Ascending aorta (tissue), 2 donors: ENCODE data around the gene TNFRSF18. TPM values are rescaled to one million over a fixed set of nuclear protein-coding genes. Genes with fewer than 3 reads are reported as not detected.

Experiments
- DNase-seq, 2 donors: peaks; one replicate each; pipeline ENCODE4 v3.0.0-alpha.2; 2019; ENCODE audit warnings: low spot score in 2 of 2
- H3K27ac ChIP-seq, 2 donors: fragments of 200-600 bp; sonication (generic); one replicate each; pipeline ENCODE4 v1.5.1; 2016 to 2017; ENCODE audit warnings: mild to moderate bottlenecking in 1 of 2
- H3K27me3 ChIP-seq: fragments of 200-600 bp; sonication (generic); one replicate; pipeline ENCODE4 v1.5.1; 2017
- H3K36me3 ChIP-seq, 2 donors: fragments of 200-600 bp; sonication (generic); one replicate each; pipeline ENCODE4 v1.5.1; 2016
- H3K4me1 ChIP-seq, 2 donors: fragments of 200-600 bp; sonication (generic); one replicate each; pipeline ENCODE4 v1.5.1; 2016 to 2017; ENCODE audit warnings: mild to moderate bottlenecking in 1 of 2
- H3K4me3 ChIP-seq, 2 donors: fragments of 200-600 bp; sonication (generic); one replicate each; pipeline ENCODE4 v1.5.1; 2016 to 2017; ENCODE audit warnings: mild to moderate bottlenecking in 1 of 2
- H3K9me3 ChIP-seq, 2 donors: fragments of 200-600 bp; sonication (generic); one replicate each; pipeline ENCODE4 v1.5.1; 2016
- CTCF ChIP-seq, 3 experiments: fragments of 200-600 bp in 2 of 3; fragments of 450-650 bp in 1 of 3; sonication (generic) in 2 of 3; IDR thresholded peaks; one replicate each; pipeline ENCODE4 v1.5.1; 2016 to 2019; ENCODE audit warnings: antibody characterized with exemption in 3 of 3, mild to moderate bottlenecking in 1 of 3, moderate library complexity in 1 of 3
- intact Hi-C: fragments of 100-400 bp; cut with DNase I; formaldehyde crosslinking; loops from one replicate; pipeline ENCODE4 v1.15.1; 2023
- total RNA-seq: library from RNA; depleted of rRNA; stranded (reverse); fragments of >200 nt; gene quantifications from one replicate; pipeline ENCODE4 v1.1.0, GENCODE V29; 2016

TNFRSF18 gene
- total RNA-seq, 1 donor from 2014 or later = not detected

DNA sequence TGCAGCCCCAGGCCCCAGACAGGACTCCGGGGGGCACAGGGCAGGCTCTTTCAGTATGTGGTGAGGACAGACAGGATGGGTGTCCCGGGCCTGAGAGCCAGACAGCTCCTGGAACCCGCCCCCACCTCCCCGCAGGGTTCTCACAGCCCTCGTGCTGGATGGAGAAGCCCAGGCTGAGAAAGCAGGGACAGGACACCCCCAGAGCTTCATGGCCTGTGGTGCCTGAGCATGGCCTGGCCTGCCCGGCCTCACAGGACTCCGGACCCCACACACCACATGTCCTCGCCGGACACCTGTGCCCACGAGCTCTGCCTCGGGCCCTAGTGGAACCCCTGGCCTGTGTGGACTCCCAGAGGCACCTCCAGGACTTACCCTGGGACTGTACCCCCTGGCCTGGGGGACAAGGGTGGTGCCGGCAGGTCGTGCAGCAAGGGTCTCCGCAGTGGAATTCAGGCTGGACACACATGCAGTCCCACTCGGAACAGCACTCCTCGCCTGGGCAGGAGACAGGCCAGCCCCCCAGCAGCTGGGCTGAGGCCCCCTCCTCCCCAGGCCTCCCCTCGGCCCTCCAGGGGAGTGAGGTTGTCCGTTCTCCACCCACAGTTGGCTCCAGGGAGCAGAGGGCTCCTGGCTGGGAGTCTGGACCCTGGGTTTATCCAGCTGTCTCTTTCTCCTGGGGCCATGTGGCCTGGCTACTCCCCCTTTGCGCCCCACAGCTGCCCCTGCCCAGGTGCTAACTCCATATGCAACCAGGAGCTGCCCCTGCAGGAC is 1.2 kb downstream of the TNFRSF18 start:
- Histone ChIP-seq H3K4me1 (peaks cover 0 to 10% of the 10 kb centered on the region in 2 donors), H3K27ac (no peak overlapping the region), H3K9me3 (no peaks in the 10 kb centered on the region), H3K27me3 (peaks cover 15% of the 10 kb centered on the region), H3K4me3 (no peak overlapping the region), H3K36me3 (no peaks in the 10 kb centered on the region)
- intact Hi-C loops = no loop called here
- no peak for TF ChIP-seq CTCF (IDR thresholded peaks at IDR 0.05)
- DNase-seq = no peak

DNA sequence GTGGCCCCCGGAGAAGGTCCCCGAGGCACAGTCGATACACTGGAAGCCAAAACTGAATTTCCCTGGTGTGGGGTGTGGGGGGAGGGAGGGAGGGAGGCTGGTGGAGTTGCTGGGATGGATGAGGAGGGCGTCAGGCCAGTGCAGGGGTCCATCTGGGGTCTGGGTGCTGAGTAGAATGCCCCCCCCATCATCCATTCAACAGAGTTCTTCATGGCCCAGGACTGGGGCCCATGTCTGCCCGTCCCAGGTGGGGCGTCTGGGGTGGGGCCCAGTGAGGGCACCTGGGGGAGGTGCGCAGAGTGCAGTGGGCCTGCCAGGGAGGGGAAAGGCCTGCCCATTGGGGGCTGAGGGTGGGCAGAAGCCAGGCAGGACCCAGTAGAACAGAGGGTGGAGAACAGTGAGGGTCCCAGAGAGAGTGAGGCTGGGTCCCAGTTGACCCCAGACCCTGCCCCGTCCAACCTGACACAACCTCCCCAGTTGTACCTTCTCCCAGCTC is 1.9 kb downstream of the TNFRSF18 start:
- DNase-seq = no peak
- H3K27ac ChIP-seq = no peak overlapping the region

GRCh38 chr1:1203561-1204424 is 2.6 kb downstream of the TNFRSF18 start:
- no peaks in the 10 kb centered on the region for H3K36me3 ChIP-seq
- H3K27ac ChIP-seq = no peak overlapping the region
- intact Hi-C loops = no loop called here
- H3K9me3 ChIP-seq = no peaks in the 10 kb centered on the region
- peaks cover 0 to 10% of the 10 kb centered on the region in 2 donors for H3K4me1 ChIP-seq
- no peak overlapping the region for H3K4me3 ChIP-seq
- peaks cover 15% of the 10 kb centered on the region for H3K27me3 ChIP-seq
- DNase-seq = no peak
- TF ChIP-seq CTCF (IDR thresholded peaks at IDR 0.05) = no peak

More for the DNA sequence above, 1.9 kb downstream of the TNFRSF18 start:
- Histone ChIP-seq H3K4me1 (peaks cover 0 to 10% of the 10 kb centered on the region in 2 donors), H3K4me3 (no peak overlapping the region), H3K36me3 (no peaks in the 10 kb centered on the region), H3K27me3 (peaks cover 15% of the 10 kb centered on the region), H3K9me3 (no peaks in the 10 kb centered on the region)
- TF ChIP-seq CTCF (IDR thresholded peaks at IDR 0.05) = no peak
- intact Hi-C loops = no loop called here

DNA sequence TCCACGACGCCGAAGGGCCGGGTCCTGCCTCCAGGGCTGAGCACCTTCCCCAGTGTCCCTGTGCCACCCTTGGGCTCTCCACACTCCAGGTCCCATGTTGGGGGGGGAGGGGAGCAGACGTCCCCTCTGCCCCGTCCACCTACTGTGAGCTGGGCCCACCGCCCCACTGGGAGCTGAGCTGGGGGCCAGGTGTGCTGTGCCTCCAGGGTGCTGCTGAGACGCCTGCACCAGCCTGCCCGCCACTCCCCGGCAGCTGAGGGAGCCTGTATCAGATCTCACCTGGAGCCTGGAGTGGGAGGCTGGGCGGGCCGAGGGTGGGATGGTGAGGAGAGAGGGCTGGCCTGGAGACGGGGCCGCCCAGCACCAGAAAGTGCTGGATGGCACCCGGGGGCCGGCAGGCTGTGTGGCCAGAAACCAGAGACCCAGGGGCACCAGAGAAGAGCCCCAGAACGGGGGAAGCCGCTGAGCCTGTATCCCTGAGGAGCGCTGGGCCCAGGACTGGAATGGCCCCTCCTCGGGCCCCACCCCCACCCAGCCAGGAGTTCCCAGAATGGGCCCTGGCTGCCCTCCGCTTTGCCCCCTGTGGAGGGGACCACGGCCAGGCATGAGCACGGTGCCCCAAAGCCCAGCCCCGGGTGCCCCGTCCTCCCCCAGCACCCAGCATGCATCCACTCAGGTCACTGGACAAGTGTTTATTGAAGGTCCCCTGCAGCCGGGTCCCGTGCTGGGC is 3.4 kb downstream of the TNFRSF18 start:
- Histone ChIP-seq H3K9me3 (no peaks in the 10 kb centered on the region), H3K4me1 (peaks cover 0 to 10% of the 10 kb centered on the region in 2 donors), H3K36me3 (no peaks in the 10 kb centered on the region), H3K27me3 (peaks cover 15% of the 10 kb centered on the region), H3K4me3 (no peak overlapping the region), H3K27ac (no peak overlapping the region)
- no peak for TF ChIP-seq CTCF (IDR thresholded peaks at IDR 0.05)
- DNase-seq = no peak
- intact Hi-C loops = no loop called here
